GM21737 (cell line): ENCODE data around the gene LRRC66.

Experiments
- ATAC-seq: cut with Tn5 transposase; IDR thresholded peaks from one replicate; pipeline ENCODE4 v1.9.1; 2021; ENCODE audit warnings: mild to moderate bottlenecking, moderate library complexity; ENCODE audit not compliant: unreplicated experiment

Gene LRRC66, protein sequence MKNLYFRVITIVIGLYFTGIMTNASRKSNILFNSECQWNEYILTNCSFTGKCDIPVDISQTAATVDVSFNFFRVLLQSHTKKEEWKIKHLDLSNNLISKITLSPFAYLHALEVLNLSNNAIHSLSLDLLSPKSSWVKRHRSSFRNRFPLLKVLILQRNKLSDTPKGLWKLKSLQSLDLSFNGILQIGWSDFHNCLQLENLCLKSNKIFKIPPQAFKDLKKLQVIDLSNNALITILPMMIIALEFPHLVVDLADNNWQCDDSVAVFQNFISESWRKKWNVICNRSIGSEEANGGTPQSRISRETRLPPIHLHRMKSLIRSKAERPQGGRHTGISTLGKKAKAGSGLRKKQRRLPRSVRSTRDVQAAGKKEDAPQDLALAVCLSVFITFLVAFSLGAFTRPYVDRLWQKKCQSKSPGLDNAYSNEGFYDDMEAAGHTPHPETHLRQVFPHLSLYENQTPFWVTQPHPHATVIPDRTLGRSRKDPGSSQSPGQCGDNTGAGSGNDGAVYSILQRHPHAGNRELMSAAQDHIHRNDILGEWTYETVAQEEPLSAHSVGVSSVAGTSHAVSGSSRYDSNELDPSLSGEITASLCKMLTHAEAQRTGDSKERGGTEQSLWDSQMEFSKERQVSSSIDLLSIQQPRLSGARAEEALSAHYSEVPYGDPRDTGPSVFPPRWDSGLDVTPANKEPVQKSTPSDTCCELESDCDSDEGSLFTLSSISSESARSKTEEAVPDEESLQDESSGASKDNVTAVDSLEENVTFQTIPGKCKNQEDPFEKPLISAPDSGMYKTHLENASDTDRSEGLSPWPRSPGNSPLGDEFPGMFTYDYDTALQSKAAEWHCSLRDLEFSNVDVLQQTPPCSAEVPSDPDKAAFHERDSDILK

DNA sequence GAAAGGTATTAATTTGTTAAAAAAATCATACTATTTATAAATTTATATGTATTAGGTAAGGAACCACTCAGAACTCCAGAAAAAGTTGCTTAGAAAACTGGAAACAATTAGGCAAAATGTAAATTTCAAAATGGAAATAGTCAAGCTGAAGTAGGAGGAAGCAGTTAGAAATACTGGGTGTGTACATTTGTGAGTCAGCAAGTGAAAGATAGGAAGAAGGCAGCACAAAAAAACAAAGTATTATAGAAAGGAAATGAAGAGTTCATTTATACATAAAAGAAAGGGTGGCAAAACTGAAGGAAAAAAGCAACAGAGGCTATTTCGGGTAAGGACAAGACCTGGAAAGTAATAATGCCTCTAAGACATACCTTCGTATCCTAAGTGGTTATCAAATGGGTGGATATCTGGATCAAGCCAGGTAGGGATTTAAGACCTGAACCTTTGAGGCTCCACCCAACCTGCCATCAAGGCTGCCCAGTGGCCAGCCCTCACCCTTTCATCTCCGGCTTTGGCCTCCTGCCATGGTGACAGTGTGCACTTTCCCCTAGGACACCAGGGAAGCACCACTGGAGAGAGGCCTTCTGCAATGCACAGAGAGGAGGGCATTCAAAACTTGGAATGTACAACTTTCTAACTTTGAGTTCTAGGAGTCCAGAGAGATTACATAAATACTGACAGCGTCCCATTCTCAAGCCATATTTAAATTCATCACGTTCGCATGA is at the start of gene LRRC66:
TSS of gene LRRC66 (minus strand) at position 428 of the 722 bp plus-strand sequence. CDS start 2,750 bp downstream, outside the sequence.
- no peak for ATAC-seq

DNA sequence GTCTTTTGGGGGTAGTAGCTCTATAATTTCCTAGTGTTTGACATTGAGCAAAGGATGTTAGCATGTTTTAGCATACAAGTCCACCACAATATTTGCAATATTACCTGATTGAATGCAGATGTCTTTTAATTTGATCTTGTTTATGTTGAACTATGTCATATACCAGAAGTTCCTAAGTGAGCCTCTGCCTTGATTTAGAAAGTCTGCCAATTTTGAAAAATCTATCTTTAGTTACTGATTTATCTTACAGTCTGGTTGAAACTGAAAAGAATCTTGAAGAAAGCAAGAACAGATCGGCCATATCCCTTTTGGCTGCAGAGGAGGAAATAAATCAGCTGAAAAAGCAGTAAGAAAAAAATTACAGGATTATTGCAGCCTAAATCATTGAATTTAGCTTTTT is 49.4 kb upstream of the LRRC66 start:
- ATAC-seq, result no peak

DNA sequence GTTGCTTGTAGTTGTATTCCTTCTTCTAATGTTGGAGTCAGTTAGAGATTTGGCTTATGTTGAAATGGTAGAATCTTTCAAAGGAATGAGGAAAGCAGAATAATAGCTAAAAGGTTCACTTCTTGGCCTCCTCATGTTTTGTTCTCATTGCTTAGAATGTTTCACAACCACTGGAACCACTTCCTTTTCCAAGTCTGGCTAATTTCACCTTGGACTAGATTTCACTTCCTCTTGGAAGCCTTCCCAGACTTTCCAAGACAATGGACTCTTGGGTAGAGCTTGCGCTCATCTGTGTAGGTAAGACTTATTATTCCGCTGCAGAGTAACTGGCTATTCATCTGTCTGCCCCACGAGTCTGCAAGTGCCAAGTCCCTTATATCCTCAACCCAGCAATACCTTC is 39.2 kb upstream of the LRRC66 start:
- no peak for ATAC-seq

DNA sequence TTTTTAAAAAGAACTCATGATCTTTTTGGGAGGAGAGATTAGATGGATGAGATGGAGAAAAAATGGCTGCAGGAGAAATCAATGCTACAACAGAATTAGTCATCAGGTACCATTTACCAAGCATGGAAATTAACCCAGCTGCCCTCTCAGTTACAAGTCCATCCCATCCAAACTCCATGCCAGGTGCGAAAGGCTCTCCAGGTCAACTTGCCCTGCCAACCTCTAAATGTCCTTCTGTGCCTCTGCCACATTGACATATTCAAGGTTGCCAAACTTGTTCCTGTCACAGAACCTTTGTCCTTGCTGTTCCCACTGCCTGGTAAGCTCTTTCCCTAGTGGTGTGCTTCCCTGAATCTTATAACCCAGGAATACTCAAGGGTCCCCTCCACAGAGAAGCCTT is 38.1 kb upstream of the LRRC66 start:
- no peak for ATAC-seq

DNA sequence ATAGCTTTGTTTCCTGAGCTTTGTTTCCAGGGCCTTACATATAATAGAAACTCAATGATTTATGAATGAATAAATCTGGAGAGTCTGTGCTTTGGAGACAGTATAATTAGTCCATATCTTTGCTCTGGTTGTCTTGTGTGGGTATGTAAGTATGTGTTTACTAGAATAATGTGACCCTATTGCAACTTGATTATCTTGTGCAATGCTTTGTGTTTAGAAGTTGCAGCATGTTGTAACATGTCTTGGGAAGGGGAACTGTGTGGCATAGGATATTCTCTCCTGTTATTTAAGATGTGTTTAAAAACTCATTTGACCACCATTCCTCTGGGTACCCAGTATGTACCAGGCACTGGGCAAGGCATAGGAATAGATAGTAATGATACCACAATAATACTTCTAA is 37.0 kb upstream of the LRRC66 start:
- no peak for ATAC-seq

DNA sequence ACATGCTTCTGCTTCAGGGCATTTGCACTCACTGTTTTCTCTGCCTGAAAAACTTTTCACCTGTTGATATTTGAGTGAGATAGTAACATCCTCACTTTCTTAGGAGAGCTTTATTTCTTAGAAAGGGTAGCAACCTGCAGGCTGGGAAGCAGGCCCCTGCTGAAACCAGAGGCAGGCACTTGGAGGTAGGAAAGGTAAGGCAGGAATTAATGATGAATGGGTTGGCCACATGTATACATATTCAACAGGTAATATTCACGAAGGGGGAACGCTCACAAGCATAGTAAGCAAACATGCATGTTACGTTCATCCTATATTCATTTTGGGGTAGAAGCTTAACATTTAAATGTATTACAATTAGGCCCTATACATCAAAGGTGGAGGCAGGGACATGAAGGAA is 34.1 kb upstream of the LRRC66 start:
- no peak for ATAC-seq

DNA sequence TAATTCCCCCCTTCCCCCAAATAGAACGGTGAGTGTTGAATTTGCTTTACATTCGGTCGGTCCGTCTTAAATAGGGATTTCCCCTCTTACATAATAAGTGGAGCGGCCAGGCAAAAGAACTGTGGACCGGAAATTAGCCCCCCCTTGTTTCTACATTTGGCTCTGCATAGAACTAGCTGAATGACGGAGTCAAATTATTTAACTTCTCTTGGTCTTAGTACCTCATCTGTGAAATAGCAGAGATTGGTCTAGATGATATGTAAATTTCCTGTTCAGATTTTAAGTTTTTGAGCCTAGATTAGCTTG is 32.3 kb upstream of the LRRC66 start:
- ATAC-seq, result no peak

DNA sequence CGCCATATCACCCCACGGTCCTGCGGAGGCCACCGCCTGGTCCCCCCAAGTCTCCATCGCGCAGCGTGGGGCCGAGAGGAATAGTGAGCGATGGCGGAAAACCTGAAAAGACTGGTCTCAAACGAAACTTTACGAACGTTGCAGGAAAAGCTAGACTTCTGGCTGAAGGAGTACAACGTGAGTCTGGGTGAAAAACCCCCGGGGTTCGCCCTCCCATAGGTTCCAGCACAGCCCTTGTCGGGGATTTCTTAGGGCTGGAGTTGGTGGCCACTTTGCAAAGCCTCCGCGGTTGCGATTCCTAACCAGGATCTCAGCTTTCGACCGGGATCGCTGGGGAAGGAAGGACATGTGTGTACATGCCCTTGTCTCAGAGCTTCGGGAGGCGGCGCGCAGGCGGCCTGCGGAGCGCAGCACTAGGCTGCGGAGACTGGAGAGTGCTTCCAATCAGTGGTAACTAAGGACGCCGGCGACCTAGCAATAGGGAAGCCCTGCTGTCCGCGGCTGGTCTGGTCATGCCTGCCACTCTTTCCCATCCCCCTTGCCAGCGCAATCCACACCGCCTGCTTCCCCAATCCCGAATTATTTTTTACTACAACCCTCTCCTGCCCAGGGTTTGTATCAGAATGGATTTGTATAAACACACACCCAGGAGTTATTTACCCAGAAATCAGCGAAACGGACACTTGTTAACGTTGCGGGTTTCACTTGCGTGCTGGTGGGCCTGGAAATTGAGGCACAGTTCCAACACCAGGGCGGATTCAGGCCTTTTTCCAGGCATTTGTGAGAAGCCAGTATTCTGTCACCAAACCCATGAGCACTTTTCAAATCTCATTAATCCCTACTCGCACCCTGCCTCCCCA is 31.7 kb upstream of the LRRC66 start:
- ATAC-seq, result no peak

DNA sequence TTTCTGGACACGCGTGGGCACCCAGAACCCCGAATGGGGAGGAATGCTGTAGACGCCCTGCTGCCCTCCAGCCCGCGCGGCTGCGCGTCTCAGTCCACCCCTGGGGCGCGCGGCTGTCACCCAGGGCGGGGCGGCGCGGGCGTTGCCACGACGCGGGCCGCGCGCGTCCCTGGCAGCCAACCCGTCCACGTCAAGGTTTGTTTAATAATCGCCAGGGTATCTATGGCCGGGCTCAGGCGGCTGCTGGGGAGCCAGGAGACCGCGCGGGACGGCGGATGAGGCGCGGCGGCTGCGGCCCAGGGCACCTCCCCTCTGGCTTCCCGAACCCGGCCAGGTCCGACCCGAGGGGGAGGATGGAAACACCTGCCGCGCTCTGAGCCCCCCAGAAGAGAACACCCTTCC is 31.1 kb upstream of the LRRC66 start, which contains the start of gene SPATA18:
TSS of gene SPATA18 (plus strand) at position 92 of the 402 bp plus-strand sequence. CDS start 401 bp downstream, outside the sequence.
- ATAC-seq, result no peak

DNA sequence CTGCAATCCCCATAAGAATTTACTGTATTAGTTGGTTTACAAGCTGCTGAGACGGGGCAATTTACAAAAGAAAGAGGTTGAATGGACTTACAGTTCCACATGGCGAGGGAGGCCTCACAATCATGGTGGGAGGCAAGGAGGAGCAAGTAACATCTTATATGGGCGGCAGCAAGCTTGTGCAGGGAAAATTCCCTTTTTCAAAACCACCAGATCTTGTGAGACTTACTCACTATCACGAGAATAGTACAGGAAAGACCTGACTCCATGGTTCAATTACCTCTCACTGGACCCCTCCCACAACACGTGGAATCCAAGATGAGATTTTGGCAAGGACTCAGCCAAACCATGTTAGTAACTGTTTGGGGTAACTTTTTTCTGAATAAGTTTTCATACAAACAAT is 29.1 kb upstream of the LRRC66 start:
- ATAC-seq, result no peak

DNA sequence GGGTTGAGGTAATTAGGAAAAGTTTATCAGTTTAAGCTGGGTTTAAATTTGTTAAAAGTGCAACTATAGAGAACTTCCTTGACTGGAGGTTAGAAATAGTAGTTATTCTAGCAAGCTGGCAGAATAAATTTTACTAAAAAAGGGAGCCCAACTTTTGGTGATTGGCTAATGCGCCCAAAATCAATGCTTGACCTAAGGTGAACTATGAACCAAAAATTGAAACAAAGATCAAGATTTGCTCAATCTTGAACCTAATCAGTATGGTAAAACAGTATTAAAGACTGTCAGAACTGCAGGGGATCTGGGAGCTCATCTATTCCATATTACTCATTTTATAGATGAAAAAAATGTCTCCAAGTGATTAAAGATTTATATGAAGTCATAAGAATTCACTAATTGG is 24.9 kb upstream of the LRRC66 start:
- no peak for ATAC-seq

DNA sequence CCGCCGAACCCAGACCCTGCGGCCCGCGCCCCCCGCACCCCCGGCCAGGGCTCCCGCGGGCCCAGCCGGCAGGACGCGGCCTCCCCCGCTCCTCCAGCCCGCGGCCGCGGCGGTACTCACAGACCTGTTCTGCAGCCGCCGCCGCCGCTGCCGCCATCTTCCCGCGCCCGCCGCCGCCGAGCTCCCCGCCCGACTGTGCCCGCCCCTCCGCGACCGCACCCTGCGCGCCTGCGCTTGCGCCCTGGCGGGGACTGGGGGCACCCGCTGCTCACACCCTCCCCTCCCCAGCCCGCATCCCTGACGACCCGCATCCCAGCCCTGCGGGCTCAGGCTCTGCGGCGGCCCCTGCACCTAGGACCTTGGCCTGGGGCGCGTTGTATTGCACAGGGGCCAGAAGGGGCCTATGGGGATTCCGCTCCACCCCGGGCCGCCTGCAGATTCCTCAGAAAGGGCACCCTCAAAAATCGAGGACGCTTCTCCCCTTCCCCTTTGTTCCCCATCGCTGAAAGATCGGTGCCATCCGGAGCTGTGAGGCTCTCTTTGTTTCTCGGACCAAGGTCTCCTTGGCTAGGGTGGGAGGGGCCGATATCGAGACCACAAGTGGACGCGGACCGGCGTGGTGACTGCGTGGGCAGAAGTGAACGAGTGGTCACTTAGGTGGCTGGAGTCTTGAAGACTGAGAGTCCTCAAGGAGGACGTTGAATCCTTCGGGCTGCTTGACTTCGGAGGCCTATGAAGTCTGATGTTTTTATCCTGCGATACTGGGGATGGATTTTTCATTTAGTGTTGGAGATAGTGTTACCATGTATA is 18.1 kb upstream of the LRRC66 start, which contains the start of gene SGCB:
TSS of gene SGCB (minus strand) at position 197 of the 810 bp plus-strand sequence. CDS start at position 157, 40 bp downstream.
- ATAC-seq, result peak; percentile 94

DNA sequence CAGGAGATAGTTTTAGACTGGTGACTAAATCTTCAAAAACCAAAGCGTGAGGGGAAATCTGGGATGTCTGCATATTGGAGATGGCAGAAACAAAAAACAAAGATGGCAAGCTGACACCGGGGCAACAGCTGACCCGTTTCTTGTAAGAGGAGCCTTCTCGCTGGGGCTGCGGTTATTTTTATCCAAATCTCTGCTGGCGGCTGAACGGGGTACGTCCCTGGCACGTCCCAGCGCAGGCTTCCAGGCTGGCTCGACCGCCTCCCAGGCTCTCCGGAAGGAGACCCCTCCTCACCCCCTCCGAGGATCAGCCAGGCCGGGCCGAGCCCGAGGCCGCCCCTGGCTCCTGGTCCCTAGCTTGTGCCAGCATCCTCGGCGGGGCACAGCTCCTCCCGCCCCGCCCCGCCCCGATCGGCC is 17.5 kb upstream of the LRRC66 start:
- peak; percentile 45 for ATAC-seq

DNA sequence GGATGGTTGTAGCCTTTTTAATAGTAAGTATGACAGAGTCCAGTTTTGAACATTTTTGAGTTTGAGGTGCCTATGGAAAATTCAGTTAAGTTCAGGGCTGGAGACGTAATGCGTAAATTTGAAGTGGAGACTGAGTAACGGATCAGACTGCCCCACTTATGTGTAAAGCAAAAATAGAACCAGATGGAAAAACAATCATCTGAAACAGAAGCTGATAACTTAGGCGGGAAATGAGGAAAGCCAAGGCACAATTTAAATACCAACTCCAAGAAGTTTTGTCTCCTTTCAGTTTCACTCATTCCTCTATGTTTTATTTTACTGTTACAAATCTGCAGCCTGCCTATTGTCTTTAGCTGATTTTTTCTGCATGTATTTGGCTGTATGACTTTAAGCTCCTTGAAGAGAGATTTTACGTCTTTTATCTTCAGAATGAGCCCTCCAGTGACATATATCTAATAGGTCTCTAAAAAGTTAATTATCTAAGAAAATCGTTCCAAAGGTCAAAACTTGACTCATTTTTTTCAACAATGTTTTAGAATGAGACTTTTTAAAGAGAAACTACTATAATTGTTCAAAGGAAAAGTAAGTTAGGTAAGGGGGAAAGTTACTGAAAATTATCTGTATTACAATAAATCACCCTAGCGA is 16.8 kb upstream of the LRRC66 start:
- ATAC-seq, result no peak

DNA sequence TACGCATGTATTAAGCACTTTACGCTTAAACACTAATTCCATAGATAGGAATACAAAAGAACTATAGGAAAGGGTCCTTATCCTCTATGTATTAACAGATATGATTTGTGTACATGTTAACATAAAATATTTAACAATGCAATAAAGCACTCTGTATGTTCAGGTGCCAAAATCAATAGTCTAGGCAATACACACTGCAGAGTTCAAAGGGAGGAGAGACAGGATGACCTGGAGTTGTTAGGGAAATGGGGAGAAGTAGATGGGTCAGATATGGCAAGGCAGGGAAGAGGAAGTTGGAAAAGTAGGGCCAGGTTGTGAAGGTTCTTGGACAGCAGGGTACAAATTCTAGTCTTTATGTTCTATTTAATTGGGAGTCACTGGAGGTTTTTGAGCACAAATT is 15.0 kb upstream of the LRRC66 start:
- ATAC-seq, result no peak

DNA sequence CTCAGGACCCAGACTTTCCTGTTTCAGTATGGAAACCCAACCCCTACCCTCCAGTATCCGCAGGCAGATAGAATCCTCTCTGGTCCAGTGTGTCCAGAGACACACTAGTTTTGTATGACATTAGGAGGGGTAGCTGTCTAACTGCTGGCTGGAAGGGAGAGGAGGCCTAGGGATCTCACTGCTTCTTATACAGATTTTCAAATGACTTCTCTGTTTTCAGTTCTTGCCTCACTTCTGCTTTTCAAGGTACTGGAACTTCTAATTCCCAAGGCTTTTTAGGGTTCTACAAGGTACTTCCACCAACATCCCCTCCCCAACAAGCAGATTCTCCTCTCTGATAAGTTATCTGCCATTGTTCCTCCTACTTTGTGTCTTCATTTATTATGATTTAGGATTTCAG is 11.8 kb upstream of the LRRC66 start:
- no peak for ATAC-seq

DNA sequence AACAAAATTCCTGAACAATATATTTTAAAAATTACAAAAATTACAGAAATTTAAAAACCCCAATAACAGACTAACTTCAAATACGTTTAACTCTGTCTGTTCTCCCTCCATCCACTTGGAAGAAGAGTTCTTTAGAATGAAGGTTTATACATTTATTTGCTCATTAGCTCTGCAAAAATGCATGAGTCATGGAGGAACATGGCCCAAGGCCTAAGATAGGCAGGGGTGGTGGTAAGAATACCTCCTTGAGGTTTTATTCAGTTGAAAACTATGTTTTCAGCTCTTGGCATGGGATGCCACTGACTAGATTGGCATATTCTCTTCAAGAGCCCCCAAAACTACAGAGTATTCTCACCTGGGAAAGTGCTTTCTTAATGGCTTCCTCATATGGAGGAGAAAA is 8.8 kb upstream of the LRRC66 start:
- ATAC-seq, result no peak

DNA sequence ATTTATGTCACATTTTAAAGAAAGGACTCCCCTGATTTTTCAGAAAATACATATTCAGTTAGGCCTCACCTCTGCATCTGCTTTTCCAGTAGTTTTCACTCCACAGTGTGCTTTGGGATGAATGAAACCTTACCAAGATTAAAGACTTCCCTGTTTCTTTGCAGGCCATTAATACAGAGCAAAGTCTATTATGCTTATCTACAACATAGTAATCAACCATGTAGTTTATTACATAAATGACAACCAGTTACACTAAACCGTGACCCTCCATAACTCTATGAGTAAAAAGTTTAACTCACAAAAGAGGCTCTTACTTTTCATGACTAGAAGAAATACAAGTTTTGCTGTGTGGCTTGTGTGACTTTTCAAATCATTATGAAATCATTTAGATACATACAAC is 2.3 kb downstream of the LRRC66 start:
- no peak for ATAC-seq

DNA sequence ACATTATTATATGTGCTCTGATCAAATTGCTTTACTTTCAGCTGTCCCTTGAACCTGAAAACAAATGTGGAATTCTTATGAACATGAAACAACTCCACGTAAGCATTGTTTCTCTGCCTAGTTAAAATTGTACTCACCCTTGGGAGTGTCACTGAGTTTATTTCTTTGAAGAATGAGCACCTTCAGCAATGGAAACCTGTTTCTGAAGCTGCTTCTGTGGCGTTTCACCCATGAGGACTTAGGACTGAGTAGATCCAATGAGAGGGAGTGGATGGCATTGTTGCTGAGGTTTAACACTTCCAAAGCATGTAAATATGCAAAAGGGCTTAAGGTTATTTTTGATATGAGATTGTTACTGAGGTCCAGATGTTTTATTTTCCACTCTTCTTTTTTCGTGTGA is 3.2 kb downstream of the LRRC66 start:
- no peak for ATAC-seq
